SK-N-SH (cell line): Measurements from ENCODE around the gene HMGXB3. TPM values are rescaled to one million over a fixed set of nuclear protein-coding genes. Genes with fewer than 3 reads are reported as not detected.
A peak's percentile ranks its signal among the peaks of the same experiment; 100 is the strongest.

Experiments
- CTCF ChIA-PET: fragments of 300-600, 350-600 bp; formaldehyde crosslinking; extraction: SDS; loops from one replicate; lab custom pipeline; 2021; lab: Yijun Ruan, JAX
- POLR2A ChIA-PET: fragments of 350-600 bp; sonication (Branson Sonifier 250); formaldehyde crosslinking; extraction: SDS; loops from one replicate; lab custom pipeline; 2020; ENCODE audit warnings: antibody characterized with exemption, inconsistent platforms; lab: Yijun Ruan, JAX
- DNase-seq: peaks from one replicate; pipeline ENCODE4 v3.0.0; 2012
- H2AFZ ChIP-seq: fragments of 200-600 bp; sonication (generic); 2 replicates; pipeline ENCODE4 v1.8.1; 2016; ENCODE audit warnings: antibody characterized with exemption, mild to moderate bottlenecking, low read depth
- H3F3A ChIP-seq: fragments of 200-600 bp; sonication (generic); replicated peaks from 2 replicates; pipeline ENCODE3; 2016; ENCODE audit warnings: antibody characterized with exemption, mild to moderate bottlenecking; ENCODE audit not compliant: insufficient read depth
- H3K27ac ChIP-seq, 2 experiments: fragments of 200-500 bp in 1 of 2; fragments of 200-600 bp in 1 of 2; sonication (Bioruptor generic) in 1 of 2; sonication (generic), shearing (Covaris generic) in 1 of 2; 2 replicates each; pipeline versions ENCODE4 v1.5.1 to v1.6.1; 2014 to 2016; ENCODE audit warnings: low read depth in 2 of 2, inconsistent platforms in 1 of 2, low read length in 1 of 2, mild to moderate bottlenecking in 1 of 2, mixed read lengths in 1 of 2
- H3K27me3 ChIP-seq: fragments of 200-600 bp; sonication (generic), shearing (Covaris generic); 2 replicates; pipeline ENCODE4 v1.6.1; 2016; ENCODE audit warnings: mixed run types; ENCODE audit not compliant: insufficient read depth
- H3K36me3 ChIP-seq, 2 experiments: fragments of 200-500 bp in 1 of 2; fragments of 200-600 bp in 1 of 2; sonication (Bioruptor generic) in 1 of 2; sonication (generic) in 1 of 2; replicated peaks in 1 of 2; 2 replicates each; pipeline versions ENCODE3 to v1.5.1; 2014 to 2016; ENCODE audit warnings: low read length in 1 of 2, mild to moderate bottlenecking in 1 of 2; ENCODE audit not compliant: insufficient read depth in 2 of 2, control insufficient read depth in 1 of 2
- H3K4me1 ChIP-seq, 2 experiments: fragments of 200-500 bp in 1 of 2; fragments of 200-600 bp in 1 of 2; sonication (Bioruptor generic) in 1 of 2; sonication (generic), shearing (Covaris generic) in 1 of 2; 2 replicates each; pipeline versions ENCODE4 v1.5.1 to v1.6.1; 2014 to 2016; ENCODE audit warnings: low read depth in 1 of 2, low read length in 1 of 2, mixed run types in 1 of 2; ENCODE audit not compliant: insufficient read depth in 2 of 2, control insufficient read depth in 1 of 2
- H3K4me2 ChIP-seq: fragments of 200-600 bp; sonication (generic), shearing (Covaris generic); 2 replicates; pipeline ENCODE4 v1.6.1; 2017; ENCODE audit warnings: mixed run types
- H3K4me3 ChIP-seq, 2 experiments: fragments of 200-500 bp in 1 of 2; fragments of 200-600 bp in 1 of 2; sonication (Bioruptor generic) in 1 of 2; sonication (generic), shearing (Covaris generic) in 1 of 2; 2 replicates each; pipeline versions ENCODE4 v1.5.1 to v1.8.1; 2014 to 2016; ENCODE audit warnings: low read depth in 2 of 2, inconsistent platforms in 1 of 2, low read length in 1 of 2, mild to moderate bottlenecking in 1 of 2, mixed read lengths in 1 of 2, moderate library complexity in 1 of 2
- H3K79me2 ChIP-seq: fragments of 200-600 bp; sonication (generic); 2 replicates; pipeline ENCODE4 v1.8.1; 2017; ENCODE audit warnings: mild to moderate bottlenecking; ENCODE audit not compliant: insufficient read depth
- H3K9ac ChIP-seq: fragments of 200-600 bp; sonication (generic); 2 replicates; pipeline ENCODE4 v1.6.1; 2017; ENCODE audit warnings: mixed run types
- H3K9me2 ChIP-seq: fragments of 200-600 bp; sonication (generic); 2 replicates; pipeline ENCODE4 v1.6.1; 2017; ENCODE audit warnings: mixed run types
- H3K9me3 ChIP-seq: fragments of 200-600 bp; sonication (generic); 2 replicates; pipeline ENCODE4 v1.6.1; 2017; ENCODE audit warnings: mixed run types, mild to moderate bottlenecking, moderate library complexity
- H4K20me1 ChIP-seq: fragments of 200-600 bp; sonication (generic); 2 replicates; pipeline ENCODE4 v1.6.1; 2017; ENCODE audit warnings: mild to moderate bottlenecking, mixed run types; ENCODE audit not compliant: insufficient read depth
- CHD2 ChIP-seq: fragments of 150-350 bp; IDR thresholded peaks from 2 replicates; pipeline ENCODE4 v1.6.1; 2018; ENCODE audit warnings: low read length; ENCODE audit not compliant: partially characterized antibody
- EP300 ChIP-seq, 2 experiments: IDR thresholded peaks; 2 replicates each; pipeline versions ENCODE4 v1.4.0 to v1.6.1; 2012; ENCODE audit warnings: borderline replicate concordance in 1 of 2, low read depth in 1 of 2, low read length in 1 of 2
- FOSL2 ChIP-seq: IDR thresholded peaks from 2 replicates; pipeline ENCODE4 v1.4.0; 2012; ENCODE audit warnings: low read depth, mild to moderate bottlenecking, moderate library complexity, borderline replicate concordance
- FOXM1 ChIP-seq: IDR thresholded peaks from 2 replicates; pipeline ENCODE4 v1.4.0; 2012; ENCODE audit warnings: low read depth, mild to moderate bottlenecking
- MEF2A ChIP-seq: IDR thresholded peaks from 2 replicates; pipeline ENCODE4 v1.4.0; 2012; ENCODE audit warnings: low read depth, borderline replicate concordance
- PBX3 ChIP-seq: IDR thresholded peaks from 2 replicates; pipeline ENCODE4; 2012
- POLR2AphosphoS5 ChIP-seq: IDR thresholded peaks from 2 replicates; pipeline ENCODE4 v1.6.1; 2012; ENCODE audit warnings: low read depth, low read length
- TAF1 ChIP-seq: IDR thresholded peaks from 2 replicates; pipeline ENCODE4 v1.6.1; 2012; ENCODE audit warnings: low read depth, mild to moderate bottlenecking, low read length, moderate library complexity, borderline replicate concordance
- TCF12 ChIP-seq: IDR thresholded peaks from 2 replicates; pipeline ENCODE4 v1.4.0; 2012
- USF1 ChIP-seq: IDR thresholded peaks from 2 replicates; pipeline ENCODE4 v1.4.0; 2012; ENCODE audit warnings: low read depth, borderline replicate concordance
- USF2 ChIP-seq: fragments of 150-350 bp; IDR thresholded peaks from 2 replicates; pipeline ENCODE4 v1.6.1; 2017; ENCODE audit warnings: antibody characterized with exemption, low read length, low read depth, borderline replicate concordance
- YY1 ChIP-seq: IDR thresholded peaks from 2 replicates; pipeline ENCODE4 v1.4.0; 2012; ENCODE audit warnings: low read depth, mild to moderate bottlenecking
- ZBTB33 ChIP-seq: IDR thresholded peaks from 2 replicates; pipeline ENCODE4 v1.4.0; 2012; ENCODE audit warnings: low read depth, borderline replicate concordance
- WGBS: methylation state at CpG from one replicate; pipeline ENCODE4 v1.1.6; 2017; ENCODE audit warnings: low lambda C conversion rate; 5-methylcytosine and 5-hydroxymethylcytosine counted together
- polyA plus RNA-seq, 3 experiments: library from polyadenylated mRNA; depleted of rRNA; stranded (reverse); fragments of >200 nt; gene quantifications; 2 replicates each; pipeline ENCODE4 v1.2.3, GENCODE V29; 2012

HMGXB3 gene
- polyA plus RNA-seq, 1 of the 3 experiments (the other 2 are of a cell fraction), result 28.8 TPM

GRCh38 chr5:150064681-150065220 is 64.2 kb downstream of the HMGXB3 start:
- Histone ChIP-seq H3K4me2 (peak overlapping the region; percentile 65), H3K9me3 (no peaks in the 10 kb centered on the region), H3K27ac (peak overlapping the region in 1 of 2 experiments; percentile 53; a peak in 2 of 4 replicates), H3K4me1 (peaks cover 14 to 48% of the 10 kb centered on the region in 2 experiments; a peak in 3 of 4 replicates), H3K9ac (no peak overlapping the region), H2AFZ (peak overlapping the region; percentile 86; the same call in 1 of the 2 replicates), H4K20me1 (no peaks in the 10 kb centered on the region), H3F3A (peaks cover 6% of the 10 kb centered on the region)
- ChIA-PET CTCF (interaction anchor here (1.1 to 1.5 kb wide), 2 partner anchors 66 to 428 kb away, joined by 3 to 4 read pairs; no protein-coding TSS in a partner anchor), POLR2A (no interaction called here)
- no peak for DNase-seq
- 93% methylated on average over 6 of the region's 7 CpGs for WGBS
- TF ChIP-seq PBX3 (no peak), TCF12 (0 out of 2 replicates have a peak, but pooled peaks have one; percentile 6), USF2 (no peak), YY1 (no peak), FOXM1 (no peak)
- TF ChIP-seq, all 33 proteins: peak for 1
- Histone ChIP-seq H3K27me3 (no peaks in the 10 kb centered on the region), H3K36me3 (no peaks in the 10 kb centered on the region), H3K4me3 (no peak overlapping the region), H3K79me2 (no peaks in the 10 kb centered on the region), H3K9me2 (no peaks in the 10 kb centered on the region)

- H3K4me2 ChIP-seq, result peak overlapping the region; percentile 65
- CTCF ChIA-PET, result interaction anchor here (1.0 to 1.5 kb wide), 2 partner anchors 24 to 429 kb away, joined by 3 to 4 read pairs; no protein-coding TSS in a partner anchor
- peak overlapping the region; percentile 86; the same call in 1 of the 2 replicates for H2AFZ ChIP-seq
- H3K9ac ChIP-seq, result 0 out of 2 replicates have a peak overlapping the region, but pooled peaks have one; percentile 21
- peaks cover 14 to 48% of the 10 kb centered on the region in 2 experiments; a peak in 3 of 4 replicates for H3K4me1 ChIP-seq
- peak overlapping the region in 1 of 2 experiments; percentile 53; a peak in 2 of 4 replicates for H3K27ac ChIP-seq
- peaks cover 6% of the 10 kb centered on the region for H3F3A ChIP-seq
- no peak overlapping the region for H3K4me3 ChIP-seq
- DNase-seq, result no peak
- H3K27me3 ChIP-seq, result no peaks in the 10 kb centered on the region
- no peaks in the 10 kb centered on the region for H3K36me3 ChIP-seq
- H3K79me2 ChIP-seq, result no peaks in the 10 kb centered on the region
- H3K9me3 ChIP-seq, result no peaks in the 10 kb centered on the region
- WGBS, result 50% methylated on average over 6 of the region's 6 CpGs
- no peaks in the 10 kb centered on the region for H4K20me1 ChIP-seq
- POLR2A ChIA-PET, result no interaction called here
- H3K9me2 ChIP-seq, result no peaks in the 10 kb centered on the region
- TF ChIP-seq EP300 (IDR thresholded peaks at IDR 0.05; ENCODE audit: borderline replicate concordance in 1 of 2, low read depth in 1 of 2, low read length in 1 of 2), result peak in 1 of 2 experiments; percentile 42; a peak in 1 of 4 replicates
- TF ChIP-seq CHD2, result no peak
- no peak for TF ChIP-seq USF2
- no peak for TF ChIP-seq ZBTB33
- TF ChIP-seq USF1, result no peak
- no peak for TF ChIP-seq MEF2A
- TF ChIP-seq TAF1, result no peak
- peak; percentile 77 for TF ChIP-seq FOSL2
- no peak for TF ChIP-seq POLR2AphosphoS5
- TF ChIP-seq PBX3, result peak; percentile 26; the same call in 1 of the 2 replicates
Observed at GRCh38 chr5:150065346-150065745, 64.8 kb downstream of the HMGXB3 start.
